GM20000 (cell line): ENCODE data around the gene E2F7.

Source experiments
- DNase-seq: peaks from one replicate; pipeline ENCODE4 v3.0.0; 2012; ENCODE audit warnings: low spot score
- CTCF ChIP-seq: IDR thresholded peaks from 2 replicates; pipeline ENCODE4 v1.5.1; 2012; ENCODE audit warnings: mild to moderate bottlenecking, control low read depth; ENCODE audit errors: extremely low read depth, missing control alignments

E2F7 gene

DNA sequence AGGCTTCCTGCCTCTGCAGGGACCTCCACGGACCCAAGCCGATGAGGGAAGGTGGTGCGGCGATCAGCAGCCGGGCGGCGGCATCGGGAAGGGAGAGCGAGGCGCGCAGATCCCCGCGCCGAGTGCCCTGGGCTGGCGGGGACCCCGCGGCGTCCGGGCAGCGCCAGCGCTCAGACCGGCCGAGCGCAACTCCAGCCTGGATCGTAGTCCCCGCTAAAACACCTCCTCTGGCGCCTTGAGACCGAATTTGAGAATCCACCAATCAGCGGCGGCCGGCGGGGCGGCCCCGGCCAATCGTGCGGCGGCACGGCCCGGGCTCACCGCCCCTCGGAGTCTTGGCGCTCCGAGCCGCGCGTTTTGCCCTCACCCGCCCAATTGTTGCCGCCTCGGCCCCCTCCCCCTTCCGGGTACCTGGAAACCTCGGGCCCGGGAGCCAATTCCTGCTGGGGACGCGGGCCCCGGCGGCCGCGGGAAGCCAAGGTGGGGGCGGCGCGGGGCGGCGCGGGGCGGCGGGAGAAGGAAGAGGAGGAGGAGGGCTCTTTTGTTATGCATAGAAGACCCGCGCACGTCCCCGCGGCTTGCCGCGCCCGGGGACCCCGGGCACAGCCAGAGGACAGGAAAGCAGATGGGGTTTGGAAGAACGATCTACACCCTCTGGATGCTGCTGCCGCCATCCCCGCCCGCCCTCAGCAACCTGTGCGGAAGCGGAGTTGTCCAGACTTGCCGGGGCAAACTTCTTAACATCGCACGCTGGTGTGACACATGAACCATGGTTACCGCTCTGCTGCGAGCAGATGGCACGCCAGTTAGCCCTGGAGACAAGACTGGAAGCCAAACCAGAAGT is at the start of gene E2F7:
E2F7 (minus strand) TSS at position 209 of the 844 bp plus-strand sequence. CDS start 934 bp downstream, outside the sequence.
- no peak for TF ChIP-seq CTCF
- DNase-seq, result peak; percentile 97

- no peak for DNase-seq
- TF ChIP-seq CTCF, result no peak
These were observed 48.6 kb upstream of the E2F7 start for GRCh38 chr12:77113971-77114370.

GRCh38 chr12:77108707-77109106 is 43.3 kb upstream of the E2F7 start:
- DNase-seq, result no peak
- no peak for TF ChIP-seq CTCF

GRCh38 chr12:77107121-77107520 is 41.8 kb upstream of the E2F7 start:
- TF ChIP-seq CTCF, result no peak
- no peak for DNase-seq

- DNase-seq, result no peak
- no peak for TF ChIP-seq CTCF
These were observed 39.4 kb upstream of the E2F7 start for GRCh38 chr12:77104792-77105191.

DNA sequence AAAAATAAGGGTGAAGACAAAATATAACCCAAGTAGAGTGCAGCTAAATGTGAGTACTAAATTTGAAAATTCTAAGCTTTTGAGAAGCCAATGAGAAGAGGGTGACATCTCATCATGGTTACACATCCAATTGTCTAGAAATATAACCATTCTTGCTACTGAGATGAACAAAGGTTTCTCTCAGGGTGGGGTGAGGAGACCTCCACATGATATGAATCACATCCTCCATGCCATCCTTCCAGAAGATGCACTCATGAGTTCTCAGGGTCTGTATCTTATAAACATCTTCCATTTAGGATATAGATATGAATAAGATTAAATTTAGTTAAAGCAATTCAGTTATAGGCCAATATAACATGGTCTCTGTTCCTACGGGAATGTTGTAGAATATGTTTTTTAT is 38.9 kb upstream of the E2F7 start:
- DNase-seq, result no peak
- TF ChIP-seq CTCF, result no peak

DNA sequence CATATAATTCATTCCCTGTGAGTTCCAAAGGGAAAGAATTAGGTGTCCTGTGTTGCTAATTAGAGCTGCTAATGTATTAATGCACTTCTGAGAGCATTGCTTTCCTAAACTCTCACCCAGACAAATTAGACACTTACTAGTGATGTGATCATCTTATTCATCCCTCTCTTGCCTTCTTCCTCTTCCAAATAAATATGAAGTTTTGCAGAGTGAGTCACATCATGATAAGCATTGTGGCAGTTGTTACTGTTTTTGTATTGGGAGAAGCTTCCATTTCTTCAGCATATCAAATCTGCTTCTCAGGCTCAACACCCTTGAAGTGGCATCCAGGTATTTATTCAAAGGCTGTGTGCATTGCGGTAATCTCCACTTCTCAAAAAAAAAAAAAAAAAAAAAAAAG is 37.3 kb upstream of the E2F7 start:
- TF ChIP-seq CTCF, result no peak
- no peak for DNase-seq
